Thymus (tissue), 11 donors: ENCODE results near the gene BPIFB3. TPM values are rescaled to one million over a fixed set of nuclear protein-coding genes. Genes with fewer than 3 reads are reported as not detected.

Experiments used
- DNase-seq, 9 donors: peaks; one replicate each; pipeline ENCODE4 v3.0.0-alpha.2; 2013; ENCODE audit warnings: low spot score in 9 of 9, low read depth in 6 of 9, missing footprints in 1 of 9
- H3K27ac ChIP-seq, 2 donors: one replicate each; pipeline ENCODE4 v1.5.1; 2013; ENCODE audit warnings: control low read depth in 1 of 2, low read depth in 1 of 2, low read length in 1 of 2, mild to moderate bottlenecking in 1 of 2, moderate library complexity in 1 of 2
- H3K27me3 ChIP-seq, 2 donors: one replicate each; pipeline ENCODE4 v1.5.1; 2013; ENCODE audit warnings: low read length in 1 of 2; ENCODE audit not compliant: control insufficient read depth in 2 of 2, insufficient read depth in 1 of 2
- H3K36me3 ChIP-seq, 2 donors: one replicate each; pipeline ENCODE4 v1.5.1; 2013; ENCODE audit warnings: low read length in 1 of 2, mild to moderate bottlenecking in 1 of 2, moderate library complexity in 1 of 2; ENCODE audit not compliant: control insufficient read depth in 2 of 2, insufficient read depth in 2 of 2
- H3K4me1 ChIP-seq, 2 donors: one replicate each; pipeline ENCODE4 v1.5.1; 2013; ENCODE audit warnings: low read length in 2 of 2; ENCODE audit not compliant: control insufficient read depth in 2 of 2, insufficient read depth in 2 of 2
- H3K4me3 ChIP-seq, 2 donors: one replicate each; pipeline ENCODE4 v1.5.1; 2013; ENCODE audit warnings: low read length in 2 of 2, control low read depth in 1 of 2, mild to moderate bottlenecking in 1 of 2
- H3K9me3 ChIP-seq, 2 donors: one replicate each; pipeline ENCODE4 v1.5.1; 2013; ENCODE audit warnings: low read length in 1 of 2, mild to moderate bottlenecking in 1 of 2; ENCODE audit not compliant: control insufficient read depth in 2 of 2, insufficient read depth in 1 of 2
- WGBS: extraction: QIAGEN DNeasy Blood & Tissue Kit; methylation state at CpG from one replicate; pipeline ENCODE4 v1.1.7; 2013; 5-methylcytosine and 5-hydroxymethylcytosine counted together
- polyA plus RNA-seq: library from polyadenylated mRNA; stranded (reverse); fragments of 200-250 nt; gene quantifications from one replicate; pipeline ENCODE4 v1.2.3, GENCODE V29; 2013
- total RNA-seq: library from RNA; stranded (reverse); fragments of 120-200 nt; gene quantifications from one replicate; pipeline ENCODE4 v1.2.4, GENCODE V29; 2013
- donor health status: healthy.

BPIFB3 gene
- total and polyA plus RNA-seq, 2 donors = 0.05 to 0.48 TPM

- peaks cover 1 to 10% of the 10 kb centered on the region in 2 donors for H3K9me3 ChIP-seq
- H3K4me1 ChIP-seq = peaks cover 0 to 2% of the 10 kb centered on the region in 2 donors
- 93% methylated on average over 23 of the region's 23 CpGs for WGBS
- no peaks in the 10 kb centered on the region for H3K36me3 ChIP-seq
- no peak for DNase-seq
- H3K27me3 ChIP-seq = no peaks in the 10 kb centered on the region
- no peak overlapping the region for H3K27ac ChIP-seq
- H3K4me3 ChIP-seq = no peak overlapping the region
Measured at GRCh38 chr20:33008336-33009213, 45.1 kb upstream of the BPIFB3 start.

- Histone ChIP-seq H3K36me3 (no peaks in the 10 kb centered on the region), H3K27me3 (no peaks in the 10 kb centered on the region), H3K4me1 (peaks cover 0 to 2% of the 10 kb centered on the region in 2 donors), H3K4me3 (no peak overlapping the region), H3K27ac (no peak overlapping the region), H3K9me3 (peaks cover 1 to 9% of the 10 kb centered on the region in 2 donors)
- 93% methylated on average over 19 of the region's 19 CpGs for WGBS
- DNase-seq = no peak
Measured at GRCh38 chr20:33009214-33010132, 44.2 kb upstream of the BPIFB3 start.

- Histone ChIP-seq H3K4me1 (no peaks in the 10 kb centered on the region), H3K4me3 (no peak overlapping the region), H3K36me3 (no peaks in the 10 kb centered on the region), H3K27me3 (no peaks in the 10 kb centered on the region), H3K27ac (no peak overlapping the region), H3K9me3 (peaks cover 0 to 3% of the 10 kb centered on the region in 2 donors)
- no peak for DNase-seq
- 95% methylated on average over 5 of the region's 5 CpGs for WGBS
Measured at GRCh38 chr20:33010133-33010504, 43.6 kb upstream of the BPIFB3 start.

GRCh38 chr20:33010674-33011449 lies 42.8 kb upstream of the BPIFB3 start:
- H3K36me3 ChIP-seq = no peaks in the 10 kb centered on the region
- 96% methylated on average over 8 of the region's 8 CpGs for WGBS
- no peaks in the 10 kb centered on the region for H3K27me3 ChIP-seq
- DNase-seq = no peak
- no peaks in the 10 kb centered on the region for H3K4me1 ChIP-seq
- H3K27ac ChIP-seq = no peak overlapping the region
- H3K4me3 ChIP-seq = no peak overlapping the region
- H3K9me3 ChIP-seq = no peaks in the 10 kb centered on the region

GRCh38 chr20:33012327-33013189 lies 41.1 kb upstream of the BPIFB3 start:
- WGBS = 93% methylated on average over 15 of the region's 15 CpGs
- Histone ChIP-seq H3K4me1 (no peaks in the 10 kb centered on the region), H3K9me3 (no peaks in the 10 kb centered on the region), H3K4me3 (no peak overlapping the region), H3K27me3 (no peaks in the 10 kb centered on the region), H3K36me3 (no peaks in the 10 kb centered on the region), H3K27ac (no peak overlapping the region)
- no peak for DNase-seq

- WGBS = 88% methylated on average over 12 of the region's 12 CpGs
- no peak overlapping the region for H3K27ac ChIP-seq
- no peaks in the 10 kb centered on the region for H3K36me3 ChIP-seq
- H3K4me3 ChIP-seq = no peak overlapping the region
- H3K9me3 ChIP-seq = no peaks in the 10 kb centered on the region
- peaks cover 0 to 7% of the 10 kb centered on the region in 2 donors for H3K4me1 ChIP-seq
- no peaks in the 10 kb centered on the region for H3K27me3 ChIP-seq
- no peak for DNase-seq
Measured at GRCh38 chr20:33013701-33014326, 39.9 kb upstream of the BPIFB3 start.

GRCh38 chr20:33014336-33015113 lies 39.2 kb upstream of the BPIFB3 start:
- no peak for DNase-seq
- 91% methylated on average over 16 of the region's 16 CpGs for WGBS
- Histone ChIP-seq H3K27ac (no peak overlapping the region), H3K4me3 (no peak overlapping the region), H3K36me3 (no peaks in the 10 kb centered on the region), H3K4me1 (peaks cover 0 to 14% of the 10 kb centered on the region in 2 donors), H3K27me3 (no peaks in the 10 kb centered on the region), H3K9me3 (no peaks in the 10 kb centered on the region)
